Osteoblast (primary cell): ENCODE data around the gene TSPOAP1. TPM values are rescaled to one million over a fixed set of nuclear protein-coding genes. Genes with fewer than 3 reads are reported as not detected.

Experiments used
- DNase-seq: peaks from one replicate; pipeline ENCODE4 v3.0.0; 2011; ENCODE audit warnings: low spot score, mixed read lengths; ENCODE audit not compliant: insufficient read length; ENCODE audit errors: missing footprints
- H2AFZ ChIP-seq: 2 replicates; pipeline ENCODE4 v1.6.0; 2011; ENCODE audit warnings: mild to moderate bottlenecking, low read length
- H3K27ac ChIP-seq: 2 replicates; pipeline ENCODE4 v1.5.1; 2011; ENCODE audit warnings: mild to moderate bottlenecking, low read depth, low read length, moderate library complexity
- H3K27me3 ChIP-seq: 2 replicates; pipeline ENCODE4 v1.6.0; 2012; ENCODE audit warnings: mild to moderate bottlenecking, control low read depth, inconsistent platforms, low read length, moderate library complexity; ENCODE audit not compliant: insufficient read depth
- H3K36me3 ChIP-seq: 2 replicates; pipeline ENCODE4 v1.5.1; 2011; ENCODE audit warnings: mild to moderate bottlenecking, low read length, control low read depth, moderate library complexity; ENCODE audit not compliant: insufficient read depth
- H3K4me1 ChIP-seq: 2 replicates; pipeline ENCODE4 v1.5.1; 2011; ENCODE audit warnings: mild to moderate bottlenecking, low read length, control low read depth, moderate library complexity; ENCODE audit not compliant: insufficient read depth
- H3K4me2 ChIP-seq: 2 replicates; pipeline ENCODE4 v1.6.0; 2011; ENCODE audit warnings: mild to moderate bottlenecking, low read length; ENCODE audit not compliant: insufficient read depth
- H3K4me3 ChIP-seq: fragments of 200-600 bp; sonication (generic); 3 replicates; pipeline ENCODE4 v1.5.1; 2012; ENCODE audit warnings: mild to moderate bottlenecking, low read length, inconsistent platforms; ENCODE audit not compliant: insufficient read depth
- H3K79me2 ChIP-seq: 2 replicates; pipeline ENCODE4 v1.6.0; 2012; ENCODE audit warnings: mild to moderate bottlenecking, low read length, control low read depth, inconsistent platforms; ENCODE audit not compliant: insufficient read depth
- H3K9me3 ChIP-seq: 2 replicates; pipeline ENCODE4 v1.5.1; 2011; ENCODE audit warnings: low read depth, low read length, control low read depth
- H4K20me1 ChIP-seq: 2 replicates; pipeline ENCODE4 v1.6.0; 2012; ENCODE audit warnings: mild to moderate bottlenecking, low read length, control low read depth; ENCODE audit not compliant: insufficient read depth
- total RNA-seq: library from RNA; depleted of rRNA; stranded (reverse); fragments of >200 nt; gene quantifications from 2 replicates; pipeline ENCODE4 v1.2.3, GENCODE V29; 2012
- TF ChIP-seq, protein P1 (sequence below): IDR thresholded peaks from 2 replicates; pipeline ENCODE4 v1.5.1; 2011; ENCODE audit warnings: mild to moderate bottlenecking, low read depth, low read length, moderate library complexity; ENCODE audit errors: extremely low read depth

TSPOAP1 gene
- total RNA-seq, 1 donor: 4.3 TPM

DNA sequence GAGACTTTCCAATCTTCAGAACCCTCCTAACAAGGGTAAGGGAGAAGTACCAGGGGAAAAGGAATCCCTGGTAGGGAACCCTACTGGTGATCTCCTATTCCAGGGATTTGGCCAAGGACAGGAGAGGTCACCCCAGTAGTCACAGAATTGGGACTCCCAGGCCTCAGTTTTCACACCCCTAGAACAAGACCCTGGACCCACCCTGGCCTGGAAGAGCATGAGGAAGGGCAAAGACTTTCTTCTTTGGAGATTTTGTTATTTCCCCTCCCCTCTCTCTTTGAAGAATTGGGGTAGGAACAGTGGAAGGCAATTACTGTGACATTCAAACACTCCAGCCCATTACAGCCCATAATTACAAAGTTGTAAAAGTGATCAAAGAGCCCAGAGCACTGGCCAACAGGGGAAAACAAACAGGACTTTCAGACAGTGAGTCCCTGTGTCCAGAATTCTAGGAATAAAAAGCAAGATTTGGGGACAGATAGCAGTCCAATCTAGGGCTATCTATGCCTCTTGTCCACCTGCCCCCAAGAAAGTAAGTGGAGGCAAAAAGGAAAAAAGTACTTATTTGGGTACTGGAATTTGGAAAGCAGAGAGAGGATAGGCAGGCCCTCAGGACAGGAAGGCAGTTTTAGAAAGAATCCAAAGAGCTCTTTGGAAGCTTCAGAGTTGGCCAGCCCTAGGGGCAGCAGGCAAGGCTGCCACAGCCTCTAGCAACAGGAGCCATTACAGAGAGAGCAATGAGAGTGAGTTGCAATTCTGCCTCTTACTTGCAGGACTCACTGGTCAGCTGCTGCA, 36.8 kb upstream of the TSPOAP1 start:
- Histone ChIP-seq H3K4me1 (no peaks in the 10 kb centered on the region), H3K27ac (no peak overlapping the region), H3K27me3 (peaks cover 5% of the 10 kb centered on the region), H3K36me3 (no peaks in the 10 kb centered on the region), H3K4me2 (no peak overlapping the region), H2AFZ (no peak overlapping the region), H3K9me3 (no peaks in the 10 kb centered on the region), H3K79me2 (no peaks in the 10 kb centered on the region), H3K4me3 (no peak overlapping the region), H4K20me1 (no peaks in the 10 kb centered on the region)
- DNase-seq: no peak
- TF ChIP-seq, protein P1, sequence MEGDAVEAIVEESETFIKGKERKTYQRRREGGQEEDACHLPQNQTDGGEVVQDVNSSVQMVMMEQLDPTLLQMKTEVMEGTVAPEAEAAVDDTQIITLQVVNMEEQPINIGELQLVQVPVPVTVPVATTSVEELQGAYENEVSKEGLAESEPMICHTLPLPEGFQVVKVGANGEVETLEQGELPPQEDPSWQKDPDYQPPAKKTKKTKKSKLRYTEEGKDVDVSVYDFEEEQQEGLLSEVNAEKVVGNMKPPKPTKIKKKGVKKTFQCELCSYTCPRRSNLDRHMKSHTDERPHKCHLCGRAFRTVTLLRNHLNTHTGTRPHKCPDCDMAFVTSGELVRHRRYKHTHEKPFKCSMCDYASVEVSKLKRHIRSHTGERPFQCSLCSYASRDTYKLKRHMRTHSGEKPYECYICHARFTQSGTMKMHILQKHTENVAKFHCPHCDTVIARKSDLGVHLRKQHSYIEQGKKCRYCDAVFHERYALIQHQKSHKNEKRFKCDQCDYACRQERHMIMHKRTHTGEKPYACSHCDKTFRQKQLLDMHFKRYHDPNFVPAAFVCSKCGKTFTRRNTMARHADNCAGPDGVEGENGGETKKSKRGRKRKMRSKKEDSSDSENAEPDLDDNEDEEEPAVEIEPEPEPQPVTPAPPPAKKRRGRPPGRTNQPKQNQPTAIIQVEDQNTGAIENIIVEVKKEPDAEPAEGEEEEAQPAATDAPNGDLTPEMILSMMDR: no peak

DNA sequence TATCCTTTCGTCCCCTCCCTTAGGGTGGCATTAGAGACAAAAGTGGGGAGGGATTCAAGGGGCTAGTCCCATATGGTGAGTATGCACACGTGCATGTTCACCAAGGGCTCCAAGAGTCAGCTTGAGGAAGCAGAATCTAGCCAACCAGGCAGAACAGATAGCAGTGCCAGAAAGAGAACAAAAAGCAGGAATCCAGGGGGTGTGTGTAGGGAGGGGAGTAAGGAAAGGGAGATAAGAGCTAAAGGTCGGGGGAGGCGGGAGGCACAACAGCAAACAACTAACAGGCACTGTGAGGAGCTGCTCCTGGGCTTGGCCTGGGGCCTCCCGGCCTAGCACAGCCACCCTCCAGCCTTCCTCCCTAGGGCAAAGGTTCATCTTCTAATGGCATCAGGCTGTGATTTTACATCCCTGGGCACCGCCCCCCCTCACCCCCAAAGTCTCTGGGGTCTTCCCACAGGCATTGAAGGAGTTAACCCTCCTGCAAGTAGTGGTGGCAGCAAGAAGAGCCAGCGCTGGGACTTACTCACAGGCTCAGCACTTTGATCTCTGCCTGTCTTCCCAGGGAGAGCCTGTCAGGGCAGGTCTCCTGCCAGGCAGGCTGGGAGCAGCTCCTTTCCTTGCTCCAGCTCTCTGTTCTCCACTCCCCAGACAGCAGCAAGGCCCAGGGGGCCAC, 35.8 kb upstream of the TSPOAP1 start:
- no peak for DNase-seq
- Histone ChIP-seq H3K4me2 (no peak overlapping the region), H3K27ac (no peak overlapping the region), H3K4me3 (no peak overlapping the region), H3K79me2 (no peaks in the 10 kb centered on the region), H3K4me1 (no peaks in the 10 kb centered on the region), H3K9me3 (no peaks in the 10 kb centered on the region), H2AFZ (no peak overlapping the region), H4K20me1 (no peaks in the 10 kb centered on the region), H3K27me3 (peaks cover 2% of the 10 kb centered on the region), H3K36me3 (no peaks in the 10 kb centered on the region)
- TF ChIP-seq, protein P1: no peak

DNA sequence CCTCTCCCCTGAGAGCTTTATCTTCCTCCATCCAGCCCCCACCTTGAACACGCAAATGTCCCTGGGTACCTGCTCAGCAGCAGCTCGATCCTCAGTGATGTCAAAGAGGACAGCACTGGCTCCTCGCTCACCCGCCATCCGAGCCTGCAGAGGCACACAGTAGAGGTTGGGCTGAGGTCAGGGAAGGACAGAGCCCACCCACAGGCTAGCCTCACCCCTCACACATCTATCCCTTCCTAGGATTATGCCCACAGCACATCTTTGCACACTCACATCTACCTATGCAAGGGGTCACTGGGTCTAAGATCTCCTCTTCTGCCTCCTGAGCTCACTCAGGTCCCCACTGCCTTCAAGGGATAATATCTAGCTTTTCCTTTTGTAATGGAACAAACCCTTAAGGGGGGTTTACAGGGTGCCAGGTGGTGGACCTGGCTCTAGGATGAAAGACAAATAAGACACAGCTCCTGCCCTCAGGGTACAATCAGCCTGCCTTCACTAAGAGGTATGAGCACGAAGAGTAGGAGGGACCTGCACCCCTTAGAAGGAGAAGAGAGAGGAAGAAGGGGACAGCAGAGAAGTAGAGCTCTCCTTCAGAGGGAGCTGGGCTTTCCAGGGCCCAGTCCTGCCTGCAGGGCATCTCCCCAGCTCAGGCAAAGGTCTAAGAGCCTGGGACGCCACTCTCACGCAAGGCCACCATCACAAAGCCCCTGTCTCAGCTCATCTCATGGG, 35.0 kb upstream of the TSPOAP1 start:
- H3K36me3 ChIP-seq: no peaks in the 10 kb centered on the region
- H3K4me2 ChIP-seq: no peak overlapping the region
- DNase-seq: no peak
- peaks cover 2% of the 10 kb centered on the region for H3K27me3 ChIP-seq
- H3K9me3 ChIP-seq: no peaks in the 10 kb centered on the region
- H3K4me3 ChIP-seq: no peak overlapping the region
- TF ChIP-seq, protein P1: no peak
- H3K4me1 ChIP-seq: no peaks in the 10 kb centered on the region
- H3K79me2 ChIP-seq: no peaks in the 10 kb centered on the region
- H3K27ac ChIP-seq: no peak overlapping the region
- no peaks in the 10 kb centered on the region for H4K20me1 ChIP-seq
- H2AFZ ChIP-seq: no peak overlapping the region
